Naive thymus-derived CD8-positive, alpha-beta T cell (primary cell): ENCODE results near the gene SNW1. TPM values are rescaled to one million over a fixed set of nuclear protein-coding genes. Genes with fewer than 3 reads are reported as not detected.
"Not testable (repeated sequence)": the region's sequence is repeated elsewhere in the genome, so short reads cannot be mapped to it uniquely, and the experiment has no call there.

Experiments
- ATAC-seq, 2 donors: fragments of 150-1000 bp; cut with Tn5 transposase in 1 of 2; sonication (Bioruptor Pico), chemical (Tn5 transposase) in 1 of 2; 1 replicate in 1 of 2; 2 replicates in 1 of 2; pipeline ENCODE4 v1.10.0; 2021; ENCODE audit warnings: mild to moderate bottlenecking in 2 of 2, moderate library complexity in 2 of 2
- POLR2A ChIA-PET: fragments of 350-600 bp; sonication (Branson Sonifier 250); formaldehyde crosslinking; loops from one replicate; lab custom pipeline; 2021; ENCODE audit warnings: antibody characterized with exemption; lab: Charles Lee
- DNase-seq, 10 donors: peaks; one replicate each; pipeline versions ENCODE4 v3.0.0 to v3.0.0-alpha.2; 2020 to 2022
- H3K27ac Mint-ChIP-seq, 10 donors: one replicate each; pipeline ENCODE4 v1.8.0; 2020 to 2022; ENCODE audit warnings: mild to moderate bottlenecking in 10 of 10, mixed read lengths in 10 of 10, moderate library complexity in 4 of 10, inconsistent platforms in 1 of 10
- H3K27me3 Mint-ChIP-seq, 5 donors: one replicate each; pipeline ENCODE4 v1.8.0; 2021 to 2022; ENCODE audit warnings: mixed read lengths in 5 of 5
- H3K36me3 Mint-ChIP-seq, 3 donors: one replicate each; pipeline ENCODE4 v1.8.0; 2020 to 2022; ENCODE audit warnings: mixed read lengths in 3 of 3, mild to moderate bottlenecking in 2 of 3, inconsistent platforms in 1 of 3
- H3K4me1 Mint-ChIP-seq, 4 donors: one replicate each; pipeline ENCODE4 v1.8.0; 2021 to 2022; ENCODE audit warnings: mixed read lengths in 4 of 4
- H3K4me3 Mint-ChIP-seq, 10 donors: one replicate each; pipeline ENCODE4 v1.8.0; 2020 to 2022; ENCODE audit warnings: mild to moderate bottlenecking in 10 of 10, mixed read lengths in 10 of 10, moderate library complexity in 6 of 10, inconsistent platforms in 1 of 10
- H3K9me3 Mint-ChIP-seq, 9 donors: one replicate each; pipeline ENCODE4 v1.8.0; 2020 to 2022; ENCODE audit warnings: mixed read lengths in 9 of 9, mild to moderate bottlenecking in 3 of 9, inconsistent platforms in 1 of 9, moderate library complexity in 1 of 9
- polyA plus RNA-seq, 3 donors: library from polyadenylated mRNA; unstranded; fragments of 300-500 nt; fragmentation: Illumina TruSeq; gene quantifications; one replicate each; pipeline ENCODE4 v1.2.3, GENCODE V29; 2021
- total RNA-seq, 8 experiments: library from RNA in 2 of 8; stranded (reverse) in 2 of 8; gene quantifications; one replicate each; pipeline ENCODE4 v1.2.3 and lab custom pipeline; 2021 to 2026

SNW1 gene
- total and polyA plus RNA-seq, 5 experiments from 2014 or later, result 60.4 to 108 (median 69.5) TPM

- Mint-ChIP-seq H3K36me3 (no peaks in the 10 kb centered on the region), H3K9me3 (no peaks in the 10 kb centered on the region), H3K27me3 (peaks cover 4 to 32% (median 10%) of the 10 kb centered on the region in 5 donors), H3K27ac (no peak overlapping the region), H3K4me1 (no peaks in the 10 kb centered on the region), H3K4me3 (no peak overlapping the region)
- POLR2A ChIA-PET, result no interaction called here
- no peak for ATAC-seq
- no peak for DNase-seq
Observed at GRCh38 chr14:77790566-77791224, 29.7 kb upstream of the SNW1 start.

- Mint-ChIP-seq H3K36me3 (no peaks in the 10 kb centered on the region), H3K27ac (no peak overlapping the region), H3K4me3 (no peak overlapping the region), H3K27me3 (peaks cover 4 to 19% (median 10%) of the 10 kb centered on the region in 5 donors), H3K4me1 (no peaks in the 10 kb centered on the region), H3K9me3 (no peaks in the 10 kb centered on the region)
- no peak for DNase-seq
- POLR2A ChIA-PET, result no interaction called here
- no peak for ATAC-seq
Observed at GRCh38 chr14:77786148-77786547, 25.2 kb upstream of the SNW1 start.

DNA sequence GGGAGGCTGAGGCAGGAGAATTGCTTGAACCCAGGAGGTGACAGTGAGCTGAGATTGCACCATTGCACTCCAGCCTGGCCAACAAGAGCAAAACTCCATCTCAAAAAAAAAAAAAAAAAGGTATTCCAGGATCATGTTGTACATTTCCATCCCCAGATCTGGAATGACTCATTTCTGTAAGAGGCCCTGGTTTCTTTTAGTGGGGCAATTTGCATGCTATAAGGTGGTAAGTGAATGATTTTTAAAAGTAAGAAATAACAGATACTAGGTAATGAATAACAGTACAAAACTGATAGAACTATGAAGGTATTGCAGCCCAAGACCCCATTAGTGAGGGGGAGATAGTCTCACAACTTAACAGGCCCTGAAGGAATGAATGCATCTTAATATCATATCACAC lies 21.2 kb upstream of the SNW1 start:
- no peaks in the 10 kb centered on the region for H3K4me1 Mint-ChIP-seq
- H3K9me3 Mint-ChIP-seq, result no peaks in the 10 kb centered on the region
- H3K4me3 Mint-ChIP-seq, result no peak overlapping the region
- DNase-seq (no peak), ATAC-seq (no peak)
- no peak overlapping the region for H3K27ac Mint-ChIP-seq
- no peaks in the 10 kb centered on the region for H3K36me3 Mint-ChIP-seq
- POLR2A ChIA-PET, result no interaction called here
- H3K27me3 Mint-ChIP-seq, result no peaks in the 10 kb centered on the region

- H3K4me1 Mint-ChIP-seq, H3K27me3 Mint-ChIP-seq, POLR2A ChIA-PET, H3K36me3 Mint-ChIP-seq, ATAC-seq, H3K9me3 Mint-ChIP-seq, DNase-seq, H3K27ac Mint-ChIP-seq: not testable (repeated sequence)
- H3K4me3 Mint-ChIP-seq, result peak overlapping the region in 1 of 10 donors; percentile 41
Observed at GRCh38 chr14:77773966-77774365, 13.0 kb upstream of the SNW1 start.

DNA sequence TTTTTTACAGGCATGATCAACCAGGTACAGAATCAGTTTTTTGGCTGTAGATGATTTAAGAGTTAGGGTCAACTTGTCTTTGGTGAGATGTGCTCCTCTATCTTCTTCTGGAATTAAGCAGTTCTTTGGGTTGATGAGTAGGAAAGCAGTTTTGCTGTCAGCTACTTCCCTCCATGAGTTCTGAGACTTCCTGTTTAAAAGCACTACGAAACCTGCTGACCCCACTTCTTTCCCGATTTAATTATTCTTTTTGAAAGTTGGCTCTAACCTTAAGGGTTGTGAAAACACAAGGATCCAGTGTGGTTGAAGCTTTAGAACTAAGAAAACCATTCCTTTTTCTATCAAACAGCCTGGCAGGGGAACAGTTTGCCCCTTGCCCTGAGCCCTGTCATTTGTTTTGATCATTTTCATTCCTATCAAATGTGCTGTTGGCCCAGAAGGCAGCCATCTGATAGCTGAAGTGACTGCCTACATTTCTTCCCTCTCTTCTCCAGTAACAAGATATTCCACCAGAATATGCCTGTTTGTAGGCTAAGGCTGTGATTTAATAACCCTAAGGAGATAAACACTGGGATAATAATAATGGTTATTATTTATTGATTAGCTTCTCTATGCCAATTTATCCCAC lies 7.6 kb upstream of the SNW1 start:
- H3K4me3 Mint-ChIP-seq, H3K4me1 Mint-ChIP-seq, POLR2A ChIA-PET, H3K36me3 Mint-ChIP-seq, H3K27me3 Mint-ChIP-seq, ATAC-seq, DNase-seq, H3K9me3 Mint-ChIP-seq: not testable (repeated sequence)
- peak overlapping the region in 1 of 10 donors; percentile 81 for H3K27ac Mint-ChIP-seq

- Mint-ChIP-seq H3K4me3 (no peak overlapping the region), H3K4me1 (peaks cover 4 to 23% (median 15%) of the 10 kb centered on the region in 4 donors), H3K36me3 (peaks cover 0 to 2% (median 0%) of the 10 kb centered on the region in 3 donors), H3K27me3 (no peaks in the 10 kb centered on the region), H3K27ac (no peak overlapping the region), H3K9me3 (no peaks in the 10 kb centered on the region)
- DNase-seq, result no peak
- POLR2A ChIA-PET, result interaction anchor here (1.0 kb wide), 1 partner anchor 36 kb away, joined by 3 read pairs; the partner anchor contains the start of gene ADCK1
- no peak for ATAC-seq
Observed at GRCh38 chr14:77763978-77764377, 3.0 kb upstream of the SNW1 start.

DNA sequence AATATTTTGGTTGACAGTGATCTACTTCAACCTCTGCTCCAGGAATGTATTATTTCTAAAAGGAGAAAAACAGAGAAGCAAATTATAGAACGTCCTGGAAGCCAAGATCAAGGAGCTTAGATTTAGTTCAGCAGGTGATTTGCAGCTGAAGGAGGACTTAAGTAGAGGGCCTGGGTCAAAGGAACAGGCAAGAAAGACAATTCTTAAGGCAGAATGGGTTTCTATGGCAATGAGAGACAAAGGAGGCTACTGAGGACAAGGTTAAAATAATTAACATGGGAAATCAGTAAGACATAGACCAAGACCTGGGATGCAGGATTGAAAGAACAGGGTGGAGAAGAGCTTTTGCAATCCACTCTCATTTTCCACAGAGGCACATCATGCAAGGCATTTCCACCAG lies 2.4 kb upstream of the SNW1 start:
- POLR2A ChIA-PET, result no interaction called here
- Mint-ChIP-seq H3K9me3 (no peaks in the 10 kb centered on the region), H3K4me3 (no peak overlapping the region), H3K27me3 (no peaks in the 10 kb centered on the region), H3K36me3 (peaks cover 0 to 5% (median 2%) of the 10 kb centered on the region in 3 donors), H3K27ac (no peak overlapping the region), H3K4me1 (peaks cover 9 to 30% (median 22%) of the 10 kb centered on the region in 4 donors)
- no peak for DNase-seq
- ATAC-seq, result no peak

DNA sequence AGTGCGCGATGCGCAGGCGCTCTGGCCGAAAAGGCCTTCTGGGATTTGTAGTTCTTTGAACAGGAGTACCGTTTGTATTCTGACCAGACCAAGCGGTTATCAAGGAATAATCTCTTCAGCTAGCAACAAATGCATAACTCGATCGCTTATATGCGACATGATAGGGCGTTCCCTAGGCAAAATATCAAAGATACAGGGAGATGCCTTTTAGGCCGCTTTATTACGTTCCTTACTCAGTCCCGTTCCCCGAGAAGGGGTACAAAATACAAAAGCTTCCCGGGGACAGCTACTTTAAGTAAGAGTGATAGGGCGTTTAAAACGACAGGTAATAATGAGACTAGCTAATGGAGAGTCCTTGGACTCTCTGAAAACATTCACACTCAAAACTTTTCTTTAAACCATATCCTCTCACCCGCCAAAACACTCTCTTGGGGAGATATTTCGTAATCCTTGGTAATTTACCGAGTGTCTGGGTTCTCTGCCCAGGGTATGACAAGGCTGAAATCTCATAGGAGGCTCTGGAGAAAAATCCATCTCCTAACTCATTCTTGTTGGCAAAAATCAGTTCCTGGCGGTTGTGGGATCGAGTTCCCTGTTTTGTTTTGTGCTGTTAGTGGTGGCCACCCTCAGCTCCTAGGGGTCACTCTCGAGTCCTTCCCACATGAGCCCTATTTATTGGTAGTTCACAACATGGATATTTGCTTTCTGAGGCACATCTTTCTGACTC lies 412 bp upstream of the SNW1 start:
- Mint-ChIP-seq H3K9me3 (no peaks in the 10 kb centered on the region), H3K27me3 (no peaks in the 10 kb centered on the region), H3K4me1 (peaks cover 17 to 45% (median 38%) of the 10 kb centered on the region in 4 donors), H3K27ac (peak overlapping the region; percentile 94 to 99 (median 99)), H3K36me3 (peaks cover 0 to 14% (median 2%) of the 10 kb centered on the region in 3 donors), H3K4me3 (peak overlapping the region; percentile 93 to 98 (median 96))
- ATAC-seq (peak; percentile 18 to 29), DNase-seq (no peak)
- POLR2A ChIA-PET, result interaction anchor here (0.6 to 2.3 kb wide), 7 partner anchors 9 to 384 kb away, joined by 3 to 15 read pairs (median 5); partner anchors contain the start of genes ADCK1, ALKBH1, SAMD15 and SLIRP

DNA sequence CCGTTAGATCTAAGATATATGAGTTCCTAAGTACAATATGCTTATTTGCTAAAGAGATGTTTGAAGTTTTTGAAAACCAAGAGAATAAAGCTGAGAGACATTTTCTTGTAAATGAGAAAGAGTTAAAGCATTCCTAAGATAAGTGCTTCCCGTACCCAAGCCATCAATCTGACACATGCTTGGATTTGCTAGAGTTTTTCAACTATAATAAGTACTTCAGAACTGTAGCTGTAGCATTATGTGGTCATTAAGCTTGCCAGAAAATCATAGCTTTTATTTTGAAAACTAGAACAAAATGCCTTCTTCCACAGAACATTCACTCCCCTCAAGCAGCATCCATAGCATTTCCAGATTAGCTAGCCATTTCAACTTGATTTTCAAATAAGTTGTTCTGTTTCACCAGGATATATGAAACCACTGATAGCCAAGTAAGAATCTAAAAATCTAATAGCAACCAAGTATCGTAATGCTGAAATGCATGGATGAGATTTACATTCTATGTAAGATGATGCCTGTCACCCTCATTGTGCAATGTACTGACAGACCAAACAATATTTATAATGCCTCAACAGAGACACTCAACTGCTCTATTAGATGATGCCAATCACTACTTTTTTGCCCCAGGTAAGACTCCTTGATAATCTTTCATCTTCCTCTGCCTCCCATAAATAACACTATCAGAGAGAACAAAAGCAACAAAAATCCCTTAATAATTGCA lies 8.0 kb downstream of the SNW1 start:
- H3K4me1 Mint-ChIP-seq, result peaks cover 14 to 48% (median 44%) of the 10 kb centered on the region in 4 donors
- H3K36me3 Mint-ChIP-seq, result peaks cover 6 to 82% (median 24%) of the 10 kb centered on the region in 3 donors
- no peak for ATAC-seq
- H3K27ac Mint-ChIP-seq, result peak overlapping the region in 3 of 10 donors; percentile 24 to 50 (median 41)
- no peaks in the 10 kb centered on the region for H3K9me3 Mint-ChIP-seq
- peak overlapping the region in 4 of 10 donors; percentile 2 to 39 (median 30) for H3K4me3 Mint-ChIP-seq
- POLR2A ChIA-PET, result interaction anchor here (0.9 kb wide), 1 partner anchor 8 kb away, joined by 5 read pairs; the partner anchor contains the start of gene SNW1
- DNase-seq, result no peak
- no peaks in the 10 kb centered on the region for H3K27me3 Mint-ChIP-seq

DNA sequence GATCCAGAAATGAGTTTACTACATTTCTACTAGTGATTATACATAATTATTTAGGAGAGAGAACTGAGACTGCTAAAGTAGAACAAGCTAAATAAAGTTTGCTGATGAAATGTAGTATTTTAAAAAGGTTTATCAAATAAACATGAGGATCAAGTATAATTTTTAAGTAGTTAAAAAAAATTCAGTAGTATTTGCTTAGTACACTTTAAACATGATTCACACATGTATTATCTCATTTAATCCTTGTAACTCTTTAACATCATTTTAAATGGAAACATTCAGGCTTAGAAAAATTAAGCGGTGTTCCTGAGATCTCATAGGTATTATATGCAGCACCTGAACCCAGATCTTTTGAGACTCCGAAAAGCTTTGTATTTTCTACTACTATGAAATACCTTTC lies 8.7 kb downstream of the SNW1 start:
- Mint-ChIP-seq H3K27ac (no peak overlapping the region), H3K27me3 (no peaks in the 10 kb centered on the region), H3K36me3 (peaks cover 6 to 81% (median 24%) of the 10 kb centered on the region in 3 donors), H3K9me3 (no peaks in the 10 kb centered on the region), H3K4me3 (no peak overlapping the region), H3K4me1 (peaks cover 8 to 41% (median 37%) of the 10 kb centered on the region in 4 donors)
- ATAC-seq (no peak), DNase-seq (no peak)
- POLR2A ChIA-PET, result interaction anchor here (0.9 kb wide), 1 partner anchor 9 kb away, joined by 5 read pairs; the partner anchor contains the start of gene SNW1

- POLR2A ChIA-PET, result not testable (repeated sequence)
Observed at GRCh38 chr14:77747425-77747824, 13.5 kb downstream of the SNW1 start.

GRCh38 chr14:77746064-77746702 lies 14.8 kb downstream of the SNW1 start:
- Mint-ChIP-seq H3K27ac (peak overlapping the region in 1 of 10 donors; percentile 27), H3K4me1 (peaks cover 13 to 41% (median 25%) of the 10 kb centered on the region in 4 donors), H3K27me3 (no peaks in the 10 kb centered on the region), H3K4me3 (no peak overlapping the region), H3K9me3 (no peaks in the 10 kb centered on the region), H3K36me3 (peaks cover 14 to 90% (median 24%) of the 10 kb centered on the region in 3 donors)
- ATAC-seq (no peak), DNase-seq (no peak)
- POLR2A ChIA-PET, result no interaction called here

More at GRCh38 chr14:77747425-77747824, 13.5 kb downstream of the SNW1 start:
- H3K27ac Mint-ChIP-seq, ATAC-seq, H3K4me3 Mint-ChIP-seq, DNase-seq, H3K9me3 Mint-ChIP-seq, H3K27me3 Mint-ChIP-seq: not testable (repeated sequence)
- Mint-ChIP-seq H3K36me3 (peaks cover 14 to 88% (median 24%) of the 10 kb centered on the region in 3 donors), H3K4me1 (peaks cover 8 to 37% (median 21%) of the 10 kb centered on the region in 4 donors)
